Heart right ventricle (tissue), 16 donors: ENCODE measurements around the gene IQSEC2. TPM values are rescaled to one million over a fixed set of nuclear protein-coding genes. Genes with fewer than 3 reads are reported as not detected.

Experiments used
- ATAC-seq, 8 donors: fragments of 200-7000 bp; cut with Tn5 transposase; one replicate each; pipeline ENCODE4 v1.9.1; 2020; ENCODE audit warnings: mild to moderate bottlenecking in 8 of 8, moderate library complexity in 8 of 8, moderate number of reproducible peaks in 1 of 8
- DNase-seq, 2 donors: peaks; one replicate each; pipeline ENCODE4 v3.0.0-alpha.2; 2020
- H3K27ac ChIP-seq, 10 donors: fragments of 200-600 bp; sonication (generic) in 2 of 10; one replicate each; pipeline versions ENCODE4 v1.5.0 to v1.8.0; 2020 to 2022; ENCODE audit warnings: mild to moderate bottlenecking in 3 of 10
- H3K27me3 ChIP-seq, 7 donors: fragments of 200-600 bp; one replicate each; pipeline ENCODE4 v1.8.0; 2021 to 2022; ENCODE audit warnings: mild to moderate bottlenecking in 2 of 7
- H3K36me3 ChIP-seq, 9 donors: fragments of 200-600 bp; sonication (generic) in 1 of 9; one replicate each; pipeline versions ENCODE4 v1.5.0 to v1.8.0; 2020 to 2022; ENCODE audit warnings: mild to moderate bottlenecking in 2 of 9
- H3K4me1 ChIP-seq, 9 donors: fragments of 200-600 bp; sonication (generic) in 1 of 9; one replicate each; pipeline versions ENCODE4 v1.5.0 to v1.8.0; 2020 to 2022; ENCODE audit warnings: mild to moderate bottlenecking in 4 of 9
- H3K4me3 ChIP-seq, 10 donors: fragments of 200-600 bp; sonication (generic) in 2 of 10; one replicate each; pipeline versions ENCODE4 v1.5.0 to v1.8.0; 2020 to 2022; ENCODE audit warnings: mild to moderate bottlenecking in 7 of 10, moderate library complexity in 2 of 10
- H3K9me3 ChIP-seq, 11 donors: fragments of 200-600 bp in 10 of 11; sonication (generic) in 2 of 11; one replicate each; pipeline versions ENCODE4 v1.5.0 to v1.8.0; 2013 to 2022; ENCODE audit warnings: mild to moderate bottlenecking in 2 of 11, control low read depth in 1 of 11, moderate library complexity in 1 of 11
- CTCF ChIP-seq, 9 donors: fragments of 200-600 bp; sonication (generic) in 2 of 9; IDR thresholded peaks; one replicate each; pipeline versions ENCODE4 v1.5.0 to v1.8.0; 2021 to 2022; ENCODE audit warnings: antibody characterized with exemption in 9 of 9, mild to moderate bottlenecking in 5 of 9, moderate library complexity in 1 of 9
- WGBS, 2 donors: extraction: QIAGEN DNeasy Blood & Tissue Kit; methylation state at CpG; one replicate each; pipeline ENCODE4 v1.1.7; 2013; ENCODE audit warnings: inconsistent platforms in 1 of 2; 5-methylcytosine and 5-hydroxymethylcytosine counted together
- intact Hi-C, 10 donors: fragments of 100-400 bp; cut with DNase I; formaldehyde crosslinking; loops; one replicate each; pipeline versions ENCODE4 v1.11.1 to v1.14.2; 2022
- polyA plus RNA-seq, 2 donors: library from polyadenylated mRNA; stranded (reverse); fragments of 200-250 nt; gene quantifications; one replicate each; pipeline ENCODE4 v1.2.3, GENCODE V29; 2013
- total RNA-seq, 10 donors: library from RNA; stranded (reverse); fragmentation: NEBNext Ultra II Directional in 3 of 10; extraction: Animal tissue kit (Norgen Biotek cat#: 25700) in 3 of 10; gene quantifications; one replicate each; pipeline versions ENCODE4 v1.2.1 to v1.2.4, GENCODE V29; 2021 to 2023
- donor health status: Arrhythmogenic right ventricular cardiomyopathy.
- donor health status: ischemic (EF 13 %, LVEDD 7.1; RV severe dilation, severe dysfunction).
- donor health status: healthy with polysubstance abuse.
- donor health status: DM: no; HTN: yes; CAD: no.
- donor health status: DM: no; HTN: no; CAD: no.
- donor health status: ischemic (EF 25% LVEDD 6.9; RV normal size, moderate dysfunction).
- donor health status: ischemic (EF 25% LVEDD 5.7; RV mildly dilated, moderate dysfunction).
- donor health status: healthy.
- donor health status: DM: yes; HTN: yes; CAD: no.
- donor health status: Ischemic cardiomyopathy.
- donor health status: ischemic (EF 35%, LVEDD 5.7; RV mildly dilated, moderate dysfunction).
- donor health status: nonischemic (EF 11% LVEDD 7.7; RV severe dilation, severe dysfunction).
- donor health status: DM: yes; HTN: yes; CAD: no.
- donor health status: PGD.
- donor health status: ischemic (EF 29% LVEDD 5.4; RV normal size, mild dysfunction).
- donor health status: nonischemic (EF 23%, LVEDD 6.1; RV moderate dilation, normal function).

IQSEC2 gene
- total and polyA plus RNA-seq, 12 donors: 7.9 to 19.4 (median 10.7) TPM

GRCh38 chrX:53290441-53291041, 9.2 kb upstream of the IQSEC2 start:
- TF ChIP-seq CTCF (IDR thresholded peaks at IDR 0.05): no peak
- peak overlapping the region in 1 of 10 donors; percentile 25 for H3K27ac ChIP-seq
- H3K36me3 ChIP-seq: no peaks in the 10 kb centered on the region
- intact Hi-C loops: no loop called here
- H3K27me3 ChIP-seq: peaks cover 0 to 52% (median 0%) of the 10 kb centered on the region in 7 donors
- 57 to 73% methylated on average over 7 of the region's 7 CpGs for WGBS, 2 donors
- no peaks in the 10 kb centered on the region for H3K9me3 ChIP-seq
- H3K4me3 ChIP-seq: no peak overlapping the region
- ATAC-seq (peak in 2 of 8 donors; percentile 28 to 57), DNase-seq (no peak)
- peaks cover 0 to 31% (median 13%) of the 10 kb centered on the region in 9 donors for H3K4me1 ChIP-seq

GRCh38 chrX:53288189-53288588, 6.8 kb upstream of the IQSEC2 start:
- no peaks in the 10 kb centered on the region for H3K9me3 ChIP-seq
- intact Hi-C loops: loop anchor here in 4 of 10 donors (10.0 kb wide), 1 partner anchor 147 kb away; the partner anchor contains the start of gene HSD17B10 (in 4 of the 4)
- ATAC-seq (peak; percentile 28 to 79 (median 70)), DNase-seq (peak; percentile 54 to 62)
- peak overlapping the region in 2 of 10 donors; percentile 15 to 25 for H3K4me3 ChIP-seq
- H3K27me3 ChIP-seq: peaks cover 0 to 46% (median 0%) of the 10 kb centered on the region in 7 donors
- no peak for TF ChIP-seq CTCF (IDR thresholded peaks at IDR 0.05)
- no peaks in the 10 kb centered on the region for H3K36me3 ChIP-seq
- 12 to 33% methylated on average over 3 to 8 of the region's 8 CpGs for WGBS, 2 donors
- peak overlapping the region in 9 of 10 donors; percentile 61 to 86 (median 74) for H3K27ac ChIP-seq
- H3K4me1 ChIP-seq: peaks cover 5 to 39% (median 18%) of the 10 kb centered on the region in 9 donors

- no peak for TF ChIP-seq CTCF (IDR thresholded peaks at IDR 0.05)
- no peaks in the 10 kb centered on the region for H3K36me3 ChIP-seq
- H3K27ac ChIP-seq: peak overlapping the region in 9 of 10 donors; percentile 61 to 86 (median 74)
- peak; percentile 66 to 68 for DNase-seq
- peak overlapping the region in 3 of 10 donors; percentile 3 to 25 (median 15) for H3K4me3 ChIP-seq
- ATAC-seq: peak; percentile 57 to 94 (median 88)
- peaks cover 0 to 46% (median 0%) of the 10 kb centered on the region in 7 donors for H3K27me3 ChIP-seq
- WGBS, 2 donors: 10 to 11% methylated on average over 8 to 11 of the region's 11 CpGs
- H3K4me1 ChIP-seq: peaks cover 8 to 39% (median 18%) of the 10 kb centered on the region in 9 donors
- intact Hi-C loops: loop anchor here in 4 of 10 donors (10.0 kb wide), 1 partner anchor 147 kb away; the partner anchor contains the start of gene HSD17B10 (in 4 of the 4)
- no peaks in the 10 kb centered on the region for H3K9me3 ChIP-seq
Measured at GRCh38 chrX:53287493-53288138, 6.2 kb upstream of the IQSEC2 start.

GRCh38 chrX:53286171-53286570, 4.8 kb upstream of the IQSEC2 start:
- no peak for DNase-seq
- Histone ChIP-seq H3K9me3 (no peaks in the 10 kb centered on the region), H3K27ac (peak overlapping the region in 1 of 10 donors; percentile 10), H3K27me3 (peaks cover 0 to 49% (median 0%) of the 10 kb centered on the region in 7 donors), H3K4me3 (no peak overlapping the region), H3K36me3 (no peaks in the 10 kb centered on the region), H3K4me1 (peaks cover 8 to 52% (median 31%) of the 10 kb centered on the region in 9 donors)
- no peak for ATAC-seq
- WGBS, 2 donors: 81 to 85% methylated on average over 3 of the region's 3 CpGs
- intact Hi-C loops: loop anchor here in 4 of 10 donors (10.0 kb wide), 1 partner anchor 149 kb away; the partner anchor contains the start of gene HSD17B10 (in 4 of the 4)
- TF ChIP-seq CTCF (IDR thresholded peaks at IDR 0.05): no peak
